Measurements from ENCODE around the gene MEF2A. TPM values are rescaled to one million over a fixed set of nuclear protein-coding genes. Genes with fewer than 3 reads are reported as not detected.

Gene MEF2A
- polyA plus RNA-seq, 1 donor from 2014 or later: 53.9 TPM

DNA sequence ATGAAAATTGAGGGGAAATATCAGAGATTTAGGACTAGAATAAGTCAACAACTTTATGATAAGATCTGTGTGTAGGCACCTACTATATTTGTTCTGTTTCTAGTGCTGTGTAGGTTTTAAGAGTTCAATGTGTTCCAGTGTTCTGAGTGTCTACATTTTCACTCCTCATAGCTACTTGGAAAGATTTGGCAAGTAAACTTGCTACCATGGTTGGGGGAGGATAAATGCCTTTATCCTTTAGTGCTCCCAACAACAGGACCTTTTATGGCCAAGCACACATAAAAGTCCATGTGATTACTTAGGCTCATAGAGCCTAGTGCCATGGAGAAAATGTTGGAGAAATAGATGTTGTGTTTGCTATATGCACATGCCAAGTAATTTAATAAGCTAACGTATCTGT, 103.5 kb downstream of the MEF2A start:
- Mint-ChIP-seq H3K27ac (no peak overlapping the region), H3K36me3 (peaks cover 8% of the 10 kb centered on the region), H3K9me3 (peaks cover 0 to 4% (median 3%) of the 10 kb centered on the region in 3 donors), H3K4me3 (no peak overlapping the region), H3K4me1 (peaks cover 0 to 3% (median 2%) of the 10 kb centered on the region in 3 donors), H3K27me3 (no peaks in the 10 kb centered on the region)

DNA sequence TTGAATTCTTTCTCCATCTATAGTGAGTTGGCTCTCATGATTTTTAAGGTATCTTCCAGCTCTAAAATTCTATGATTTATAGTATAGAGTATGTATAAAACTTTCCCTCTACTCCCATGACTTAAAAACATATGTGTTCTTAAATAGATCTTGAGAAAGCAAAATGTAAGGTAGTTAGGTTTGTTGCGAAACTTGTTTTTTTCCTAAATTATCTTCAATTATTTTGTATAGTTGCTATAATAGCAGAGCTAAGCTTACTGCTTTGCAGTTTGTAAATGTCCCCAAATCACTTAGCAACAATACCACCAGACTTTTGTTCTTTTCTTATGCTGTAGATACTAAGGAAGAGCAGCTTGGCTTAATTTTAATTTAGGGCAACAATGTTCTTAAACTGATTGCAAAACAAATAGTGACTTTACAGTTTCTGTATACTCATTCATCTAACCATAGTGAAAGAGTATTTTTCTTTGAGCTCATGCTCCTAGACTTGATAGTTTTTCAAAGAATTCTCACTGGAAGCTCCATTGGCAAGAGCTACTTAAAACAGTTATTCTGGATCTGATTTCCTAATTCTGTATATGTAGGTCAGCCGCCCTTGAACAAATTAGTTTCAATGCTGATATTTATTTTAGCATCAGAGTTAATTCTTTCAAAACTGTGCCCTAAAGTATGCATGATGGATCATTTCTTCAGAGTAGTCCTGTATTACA, 106.3 kb downstream of the MEF2A start:
- H3K27ac Mint-ChIP-seq: no peak overlapping the region
- H3K4me1 Mint-ChIP-seq: peaks cover 0 to 2% (median 0%) of the 10 kb centered on the region in 3 donors
- peaks cover 8% of the 10 kb centered on the region for H3K36me3 Mint-ChIP-seq
- H3K27me3 Mint-ChIP-seq: no peaks in the 10 kb centered on the region
- peaks cover 0 to 2% (median 0%) of the 10 kb centered on the region in 3 donors for H3K9me3 Mint-ChIP-seq
- H3K4me3 Mint-ChIP-seq: no peak overlapping the region

DNA sequence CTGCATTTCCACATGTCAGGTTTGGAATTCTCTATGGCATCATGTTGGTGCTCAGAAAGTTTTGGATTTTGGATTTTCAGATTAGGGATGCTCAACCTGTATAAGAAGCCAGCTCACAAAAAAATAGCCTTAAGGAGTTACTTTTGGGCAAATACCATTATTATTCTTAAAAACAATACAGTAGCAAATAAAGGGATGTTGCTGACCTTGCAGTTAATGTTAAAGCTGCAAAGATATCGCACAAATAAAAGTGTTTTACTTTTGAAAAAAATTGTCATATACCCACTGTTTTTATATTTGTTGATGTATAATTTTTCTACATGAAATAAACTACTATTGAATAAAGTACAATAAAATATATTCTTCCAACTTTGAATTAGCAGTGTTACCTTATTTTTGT, 107.3 kb downstream of the MEF2A start:
- Mint-ChIP-seq H3K27ac (no peak overlapping the region), H3K9me3 (peaks cover 0 to 2% (median 0%) of the 10 kb centered on the region in 3 donors), H3K4me3 (no peak overlapping the region), H3K4me1 (no peaks in the 10 kb centered on the region), H3K36me3 (peaks cover 9% of the 10 kb centered on the region), H3K27me3 (no peaks in the 10 kb centered on the region)

DNA sequence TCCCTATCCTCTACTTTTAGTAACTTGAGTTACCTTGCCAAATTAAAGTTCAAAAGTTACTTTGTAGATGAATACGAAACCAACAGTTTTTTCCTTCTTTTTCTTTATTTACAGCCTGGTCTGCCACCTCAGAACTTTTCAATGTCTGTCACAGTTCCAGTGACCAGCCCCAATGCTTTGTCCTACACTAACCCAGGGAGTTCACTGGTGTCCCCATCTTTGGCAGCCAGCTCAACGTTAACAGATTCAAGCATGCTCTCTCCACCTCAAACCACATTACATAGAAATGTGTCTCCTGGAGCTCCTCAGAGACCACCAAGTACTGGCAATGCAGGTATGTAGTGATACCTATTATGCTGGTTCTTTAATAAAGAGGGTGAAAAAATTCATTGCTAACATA, 108.5 kb downstream of the MEF2A start:
- H3K4me3 Mint-ChIP-seq: no peak overlapping the region
- H3K27ac Mint-ChIP-seq: no peak overlapping the region
- H3K27me3 Mint-ChIP-seq: no peaks in the 10 kb centered on the region
- H3K36me3 Mint-ChIP-seq: peaks cover 16% of the 10 kb centered on the region
- peaks cover 0 to 9% (median 2%) of the 10 kb centered on the region in 3 donors for H3K9me3 Mint-ChIP-seq
- H3K4me1 Mint-ChIP-seq: no peaks in the 10 kb centered on the region

DNA sequence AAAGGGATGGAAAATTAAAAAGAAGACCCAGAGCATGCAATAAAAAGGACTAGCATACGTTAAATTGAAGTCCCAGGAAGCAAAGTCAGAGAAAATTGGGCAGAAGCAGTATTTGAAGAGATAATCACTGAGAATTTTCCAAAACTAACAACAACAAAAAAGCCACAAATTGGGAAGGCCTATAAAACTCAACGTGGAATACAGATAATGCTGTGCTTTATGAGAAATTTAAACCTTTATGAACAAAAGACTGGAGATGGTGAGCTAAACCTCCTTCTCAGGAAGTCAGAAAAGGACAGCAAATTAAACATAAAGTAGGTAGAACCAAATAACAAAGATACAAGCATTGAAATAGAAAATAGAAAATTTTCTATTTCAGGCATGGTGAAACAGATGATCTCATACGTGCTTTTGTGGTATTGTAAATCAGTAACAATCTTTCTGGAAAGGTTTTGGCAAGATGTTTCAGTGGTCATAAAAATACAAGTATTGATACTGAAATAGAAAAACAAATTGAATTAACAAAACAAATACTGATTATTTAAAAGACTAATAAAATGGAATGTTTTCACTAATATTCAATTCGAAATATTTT, 111.9 kb downstream of the MEF2A start:
- H3K27ac Mint-ChIP-seq: peak overlapping the region in 1 of 3 donors; percentile 40
- H3K9me3 Mint-ChIP-seq: peaks cover 0 to 10% (median 2%) of the 10 kb centered on the region in 3 donors
- peak overlapping the region in 1 of 4 donors; percentile 20 for H3K4me3 Mint-ChIP-seq
- peaks cover 1% of the 10 kb centered on the region for H3K27me3 Mint-ChIP-seq
- peaks cover 16% of the 10 kb centered on the region for H3K36me3 Mint-ChIP-seq
- peaks cover 1 to 18% (median 13%) of the 10 kb centered on the region in 3 donors for H3K4me1 Mint-ChIP-seq

DNA sequence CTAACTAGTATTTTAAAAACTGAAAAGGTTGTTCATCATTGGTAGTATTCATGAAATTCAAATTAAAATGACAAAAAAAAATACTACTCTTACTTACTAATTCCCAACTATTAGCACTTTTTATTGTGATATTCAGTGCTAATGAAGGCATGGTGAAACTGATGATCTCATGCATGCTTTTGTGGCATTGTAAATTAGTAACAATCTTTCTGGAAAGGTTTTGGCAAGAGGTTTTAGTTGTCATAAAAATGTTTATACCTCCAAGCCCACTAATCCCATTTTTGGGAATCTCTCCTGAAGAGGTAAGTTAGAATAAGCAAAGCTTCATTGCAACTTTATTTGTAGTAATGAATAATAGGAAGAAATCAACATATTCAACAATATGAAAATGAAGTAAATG, 114.5 kb downstream of the MEF2A start:
- peaks cover 1% of the 10 kb centered on the region for H3K27me3 Mint-ChIP-seq
- peak overlapping the region in 2 of 3 donors; percentile 19 to 32 for H3K27ac Mint-ChIP-seq
- peaks cover 17% of the 10 kb centered on the region for H3K36me3 Mint-ChIP-seq
- H3K9me3 Mint-ChIP-seq: peaks cover 0 to 24% (median under 1%) of the 10 kb centered on the region in 3 donors
- H3K4me3 Mint-ChIP-seq: no peak overlapping the region
- peaks cover 4 to 27% (median 18%) of the 10 kb centered on the region in 3 donors for H3K4me1 Mint-ChIP-seq

DNA sequence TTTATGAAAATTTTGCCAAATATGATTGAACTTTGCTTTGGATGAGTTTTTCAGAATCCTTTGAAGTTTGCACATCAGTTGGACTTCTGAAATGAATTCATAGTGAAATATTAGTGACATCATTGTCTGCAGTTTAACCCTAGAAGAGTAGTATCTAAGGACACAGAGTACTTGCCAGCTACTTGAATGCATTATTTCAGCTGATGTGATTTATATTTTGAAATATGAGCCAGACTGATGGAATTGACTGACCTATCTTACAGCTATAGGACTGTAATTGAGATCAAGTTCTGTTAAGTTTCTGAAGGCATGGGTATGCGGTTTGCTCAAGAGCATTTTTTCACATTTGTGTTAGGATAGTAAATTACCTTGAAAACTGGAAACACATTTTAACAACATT, 116.2 kb downstream of the MEF2A start:
- Mint-ChIP-seq H3K4me3 (no peak overlapping the region), H3K4me1 (peaks cover 4 to 27% (median 18%) of the 10 kb centered on the region in 3 donors), H3K9me3 (peaks cover 0 to 29% (median 0%) of the 10 kb centered on the region in 3 donors), H3K27me3 (peaks cover 1% of the 10 kb centered on the region), H3K27ac (peak overlapping the region in 1 of 3 donors; percentile 64), H3K36me3 (peaks cover 21% of the 10 kb centered on the region)

DNA sequence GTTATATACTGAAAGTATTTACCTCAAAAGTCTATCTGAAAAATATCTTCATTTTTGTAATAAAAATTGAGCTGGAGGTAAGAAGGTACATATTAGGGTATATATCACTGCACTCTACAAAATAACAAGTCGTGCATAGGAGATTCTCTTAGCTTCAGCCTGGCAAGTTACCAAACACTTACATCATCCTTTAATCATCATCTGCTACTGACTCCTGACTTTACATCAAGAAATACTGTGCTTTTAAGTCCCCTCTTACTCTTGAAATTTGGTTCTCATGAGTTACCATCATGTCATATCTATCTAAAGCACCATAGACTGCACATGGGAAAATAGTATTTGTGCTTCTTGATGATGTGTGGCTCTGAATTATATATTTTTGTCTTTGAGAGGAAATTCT, 116.7 kb downstream of the MEF2A start:
- H3K4me3 Mint-ChIP-seq: no peak overlapping the region
- H3K9me3 Mint-ChIP-seq: peaks cover 0 to 29% (median 0%) of the 10 kb centered on the region in 3 donors
- peak overlapping the region in 1 of 3 donors; percentile 56 for H3K27ac Mint-ChIP-seq
- peaks cover 4 to 27% (median 18%) of the 10 kb centered on the region in 3 donors for H3K4me1 Mint-ChIP-seq
- H3K36me3 Mint-ChIP-seq: peaks cover 21% of the 10 kb centered on the region
- H3K27me3 Mint-ChIP-seq: peaks cover 1% of the 10 kb centered on the region

DNA sequence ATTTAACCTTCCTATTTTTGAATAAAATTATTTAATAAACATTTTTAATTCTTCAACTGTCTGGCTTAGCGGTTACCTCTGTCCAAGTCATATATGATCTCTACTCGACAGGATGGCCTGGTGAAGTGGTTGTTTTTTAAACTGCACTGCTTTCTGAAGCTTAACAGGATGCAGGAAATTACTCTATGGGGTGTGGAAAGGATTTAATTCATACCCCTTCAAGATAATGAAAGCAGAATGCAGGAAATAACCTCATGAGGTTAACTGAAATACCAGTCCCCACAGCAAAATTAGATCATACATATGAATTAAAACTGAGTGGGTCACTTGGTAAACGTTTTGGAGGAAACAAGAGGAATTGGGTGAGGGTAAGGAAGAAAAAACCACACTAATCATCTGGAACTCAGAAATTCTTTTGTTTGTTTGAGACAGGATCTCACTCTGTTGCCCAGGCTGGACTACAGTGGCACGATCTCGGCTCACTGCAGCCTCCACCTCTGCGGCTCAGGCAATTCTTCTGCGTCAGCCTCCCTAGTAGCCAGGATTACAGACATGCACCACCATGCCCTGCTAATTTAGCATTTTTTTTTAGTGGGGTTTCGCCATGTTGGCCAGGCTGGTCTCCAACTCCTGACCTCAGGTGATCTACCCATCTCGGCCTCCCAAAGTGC, 117.4 kb downstream of the MEF2A start:
- peaks cover 0 to 29% (median 0%) of the 10 kb centered on the region in 3 donors for H3K9me3 Mint-ChIP-seq
- peaks cover 20% of the 10 kb centered on the region for H3K36me3 Mint-ChIP-seq
- peaks cover 1% of the 10 kb centered on the region for H3K27me3 Mint-ChIP-seq
- H3K4me1 Mint-ChIP-seq: peaks cover 4 to 27% (median 19%) of the 10 kb centered on the region in 3 donors
- peak overlapping the region in 1 of 4 donors; percentile 74 for H3K4me3 Mint-ChIP-seq
- no peak overlapping the region for H3K27ac Mint-ChIP-seq

DNA sequence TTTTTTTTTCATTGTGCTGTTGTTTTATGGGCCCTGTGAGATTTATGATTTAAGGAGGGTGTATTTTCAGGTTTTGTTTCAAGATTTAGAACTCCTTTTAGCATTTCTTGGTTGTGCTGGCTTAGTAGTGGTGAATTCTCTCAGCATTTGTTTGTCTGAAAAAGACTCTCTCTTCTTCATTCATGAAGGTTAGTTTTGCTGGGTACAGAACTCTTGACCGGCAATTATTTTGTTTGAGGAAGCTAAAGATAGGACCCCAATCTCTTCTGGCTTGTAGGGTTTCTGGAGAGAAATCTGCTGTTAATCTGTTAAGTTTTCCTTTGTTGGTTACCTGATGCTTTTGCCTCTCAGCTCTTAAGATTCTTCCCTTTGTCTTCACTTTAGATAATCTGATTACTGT, 120.5 kb downstream of the MEF2A start:
- H3K27me3 Mint-ChIP-seq: peaks cover 1% of the 10 kb centered on the region
- H3K9me3 Mint-ChIP-seq: peaks cover 0 to 20% (median 0%) of the 10 kb centered on the region in 3 donors
- no peak overlapping the region for H3K4me3 Mint-ChIP-seq
- peaks cover 18% of the 10 kb centered on the region for H3K36me3 Mint-ChIP-seq
- peaks cover 2 to 19% (median 15%) of the 10 kb centered on the region in 3 donors for H3K4me1 Mint-ChIP-seq
- no peak overlapping the region for H3K27ac Mint-ChIP-seq

DNA sequence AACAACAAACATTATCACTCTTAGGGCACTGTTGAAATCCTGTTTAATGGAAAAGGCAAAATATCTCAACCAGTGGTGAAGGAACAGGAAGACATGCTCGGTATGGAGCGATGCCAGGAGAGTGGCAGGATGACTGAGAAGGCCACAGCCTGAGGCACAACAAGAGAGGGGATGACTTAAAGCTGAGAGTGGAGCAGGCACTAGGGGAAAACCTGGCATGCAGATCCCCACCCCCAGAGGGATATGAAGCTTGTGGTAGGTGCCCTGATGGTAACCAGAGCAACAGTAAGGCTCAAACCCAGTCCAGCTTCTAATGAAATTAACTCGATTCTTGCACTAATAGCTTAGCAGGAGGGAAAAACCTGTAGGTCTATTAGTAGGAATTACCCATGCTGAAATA, 127.0 kb downstream of the MEF2A start:
- peaks cover 9% of the 10 kb centered on the region for H3K36me3 Mint-ChIP-seq
- peak overlapping the region in 2 of 3 donors; percentile 17 to 80 for H3K27ac Mint-ChIP-seq

DNA sequence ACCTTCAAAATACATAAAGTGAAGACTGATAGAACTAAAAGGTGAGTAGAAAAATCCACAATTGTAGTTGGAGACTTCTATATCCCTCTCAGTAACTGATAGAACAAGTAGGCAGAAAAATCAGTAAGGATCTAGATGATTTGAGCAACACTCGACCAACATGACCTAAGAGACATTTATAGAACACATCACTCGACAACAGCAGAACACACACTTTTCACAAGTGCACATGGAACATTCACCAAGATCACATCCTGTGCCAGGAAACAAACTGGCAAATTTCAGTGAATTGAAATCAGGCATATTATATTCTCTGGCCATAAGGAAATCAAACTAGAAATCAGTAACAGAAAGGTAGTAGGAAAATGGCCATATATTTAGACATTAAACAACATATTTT, 130.3 kb downstream of the MEF2A start:
- Mint-ChIP-seq H3K27me3 (no peaks in the 10 kb centered on the region), H3K36me3 (peaks cover 4% of the 10 kb centered on the region), H3K4me1 (peaks cover 0 to 3% (median 1%) of the 10 kb centered on the region in 3 donors), H3K4me3 (no peak overlapping the region), H3K9me3 (no peaks in the 10 kb centered on the region), H3K27ac (no peak overlapping the region)

More for the DNA sequence above, 127.0 kb downstream of the MEF2A start:
- Mint-ChIP-seq H3K27me3 (no peaks in the 10 kb centered on the region), H3K4me3 (no peak overlapping the region), H3K9me3 (no peaks in the 10 kb centered on the region), H3K4me1 (peaks cover 0 to 3% (median 0%) of the 10 kb centered on the region in 3 donors)

DNA sequence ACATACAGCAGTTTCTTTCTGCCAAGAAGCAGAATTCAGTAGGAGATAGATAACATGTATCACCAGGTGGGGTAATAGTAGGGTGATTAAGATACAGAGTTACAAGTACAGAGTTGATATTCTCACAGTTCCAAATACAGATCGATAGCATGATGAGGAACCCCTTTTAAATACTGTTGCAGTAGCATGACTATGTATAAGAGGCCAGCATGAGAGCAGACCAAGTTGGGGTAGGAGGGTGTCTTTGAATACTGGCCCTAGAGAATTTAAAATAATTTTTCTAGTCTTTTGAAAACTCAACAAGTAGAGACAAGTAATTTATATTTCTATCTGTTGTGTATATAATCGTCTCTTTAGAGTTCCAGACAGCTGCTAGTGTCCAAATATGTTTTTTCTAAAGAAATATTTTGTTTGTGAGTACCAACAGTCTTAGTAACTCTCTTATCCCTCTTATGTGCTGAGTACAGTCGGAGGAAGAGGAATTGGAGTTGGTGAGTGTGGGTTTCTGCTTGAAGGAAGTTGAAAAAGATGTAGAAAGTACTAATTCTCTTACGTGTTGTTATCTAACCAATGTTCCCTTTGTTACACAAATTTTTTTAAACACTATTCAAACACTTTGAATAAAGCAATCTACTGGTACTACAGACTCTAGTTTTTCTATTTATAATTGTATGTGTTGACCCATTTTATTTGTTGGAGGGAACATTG, 137.3 kb downstream of the MEF2A start:
- Mint-ChIP-seq H3K36me3 (no peaks in the 10 kb centered on the region), H3K27me3 (no peaks in the 10 kb centered on the region), H3K4me1 (peaks cover 17 to 31% (median 29%) of the 10 kb centered on the region in 3 donors), H3K27ac (peak overlapping the region; percentile 1 to 94 (median 87)), H3K4me3 (peak overlapping the region in 1 of 4 donors; percentile 47), H3K9me3 (no peaks in the 10 kb centered on the region)

DNA sequence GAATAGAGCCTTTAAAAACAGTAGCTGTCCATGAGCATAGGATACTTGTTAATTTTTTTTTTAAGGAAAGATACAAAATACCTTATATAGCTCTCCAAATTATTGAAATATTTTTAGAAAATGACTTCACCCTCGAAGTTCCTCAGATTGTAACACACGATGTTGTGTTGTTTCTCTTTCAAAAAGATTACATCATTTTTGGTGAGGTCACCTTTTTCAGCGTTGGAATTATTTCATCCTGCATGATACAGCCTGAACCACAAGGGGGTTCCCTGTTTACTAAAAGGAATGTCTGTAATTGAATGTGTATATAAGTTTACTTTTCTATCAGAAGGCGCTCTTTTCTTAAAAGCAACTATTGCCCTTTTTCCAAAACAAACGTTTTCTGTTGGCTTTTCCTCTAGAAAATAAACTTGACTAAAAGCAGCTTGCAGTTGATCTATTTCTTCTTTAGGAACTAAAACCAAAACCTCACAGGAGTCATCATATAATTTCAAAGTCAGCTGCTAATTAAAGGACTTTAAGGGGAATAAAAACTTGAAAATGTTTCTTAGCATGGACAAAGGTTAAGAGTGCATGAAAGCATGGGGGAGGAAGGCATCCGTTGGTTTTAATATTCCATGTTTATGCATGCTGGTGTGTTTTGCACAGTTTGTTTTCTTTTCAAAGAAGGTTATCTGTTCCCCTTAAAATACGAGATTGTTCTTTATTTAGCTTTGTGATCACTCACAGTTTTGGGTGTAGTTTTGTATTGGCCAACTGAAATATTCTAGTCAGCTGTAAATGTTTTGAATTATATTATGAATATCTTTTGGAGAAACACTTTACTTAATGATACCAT, 138.0 kb downstream of the MEF2A start:
- peak overlapping the region; percentile 1 to 94 (median 87) for H3K27ac Mint-ChIP-seq
- no peaks in the 10 kb centered on the region for H3K9me3 Mint-ChIP-seq
- H3K4me1 Mint-ChIP-seq: peaks cover 17 to 32% (median 30%) of the 10 kb centered on the region in 3 donors
- H3K36me3 Mint-ChIP-seq: no peaks in the 10 kb centered on the region
- no peaks in the 10 kb centered on the region for H3K27me3 Mint-ChIP-seq
- peak overlapping the region in 2 of 4 donors; percentile 47 to 55 for H3K4me3 Mint-ChIP-seq
